ENCODE data around the gene MCRS1. TPM values are rescaled to one million over a fixed set of nuclear protein-coding genes. Genes with fewer than 3 reads are reported as not detected.

MCRS1 gene
- total RNA-seq, 2 experiments from 2014 or later: 57.1 to 61.1 TPM

GRCh38 chr12:49533331-49533730, 34.6 kb downstream of the MCRS1 start:
- POLR2A ChIA-PET: no interaction called here
- CTCF ChIA-PET: interaction anchor here (1.9 kb wide), 1 partner anchor 175 kb away, joined by 8 read pairs; no protein-coding TSS in a partner anchor
- TF ChIP-seq, protein P1, sequence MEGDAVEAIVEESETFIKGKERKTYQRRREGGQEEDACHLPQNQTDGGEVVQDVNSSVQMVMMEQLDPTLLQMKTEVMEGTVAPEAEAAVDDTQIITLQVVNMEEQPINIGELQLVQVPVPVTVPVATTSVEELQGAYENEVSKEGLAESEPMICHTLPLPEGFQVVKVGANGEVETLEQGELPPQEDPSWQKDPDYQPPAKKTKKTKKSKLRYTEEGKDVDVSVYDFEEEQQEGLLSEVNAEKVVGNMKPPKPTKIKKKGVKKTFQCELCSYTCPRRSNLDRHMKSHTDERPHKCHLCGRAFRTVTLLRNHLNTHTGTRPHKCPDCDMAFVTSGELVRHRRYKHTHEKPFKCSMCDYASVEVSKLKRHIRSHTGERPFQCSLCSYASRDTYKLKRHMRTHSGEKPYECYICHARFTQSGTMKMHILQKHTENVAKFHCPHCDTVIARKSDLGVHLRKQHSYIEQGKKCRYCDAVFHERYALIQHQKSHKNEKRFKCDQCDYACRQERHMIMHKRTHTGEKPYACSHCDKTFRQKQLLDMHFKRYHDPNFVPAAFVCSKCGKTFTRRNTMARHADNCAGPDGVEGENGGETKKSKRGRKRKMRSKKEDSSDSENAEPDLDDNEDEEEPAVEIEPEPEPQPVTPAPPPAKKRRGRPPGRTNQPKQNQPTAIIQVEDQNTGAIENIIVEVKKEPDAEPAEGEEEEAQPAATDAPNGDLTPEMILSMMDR (IDR thresholded peaks at IDR 0.05): no peak
- Mint-ChIP-seq H3K36me3 (ENCODE audit: low read depth) (no peaks in the 10 kb centered on the region), H3K27me3 (peaks cover 16% of the 10 kb centered on the region), H3K9me3 (no peaks in the 10 kb centered on the region), H3K4me3 (no peak overlapping the region), H3K4me1 (ENCODE audit: low read depth) (peaks cover 3% of the 10 kb centered on the region), H3K27ac (no peak overlapping the region)
- no peak for ATAC-seq
- no peak for DNase-seq
- intact Hi-C loops (cut with micrococcal nuclease): no loop called here

GRCh38 chr12:49531745-49532144, 36.2 kb downstream of the MCRS1 start:
- POLR2A ChIA-PET: interaction anchor here (0.9 to 1.1 kb wide), 3 partner anchors 11 to 401 kb away, joined by 3 read pairs; no protein-coding TSS in a partner anchor
- no peaks in the 10 kb centered on the region for H3K36me3 Mint-ChIP-seq (ENCODE audit: low read depth)
- no peaks in the 10 kb centered on the region for H3K4me1 Mint-ChIP-seq (ENCODE audit: low read depth)
- H3K27me3 Mint-ChIP-seq: peaks cover 8% of the 10 kb centered on the region
- no peaks in the 10 kb centered on the region for H3K9me3 Mint-ChIP-seq
- no peak for DNase-seq
- H3K4me3 Mint-ChIP-seq: no peak overlapping the region
- intact Hi-C loops (cut with micrococcal nuclease): no loop called here
- TF ChIP-seq, protein P1 (IDR thresholded peaks at IDR 0.05): no peak
- no peak overlapping the region for H3K27ac Mint-ChIP-seq
- no peak for ATAC-seq
- CTCF ChIA-PET: interaction anchor here (1.4 to 1.9 kb wide), 2 partner anchors 50 to 173 kb away, joined by 5 to 8 read pairs; no protein-coding TSS in a partner anchor

- Mint-ChIP-seq H3K4me1 (ENCODE audit: low read depth) (no peaks in the 10 kb centered on the region), H3K27ac (no peak overlapping the region), H3K36me3 (ENCODE audit: low read depth) (peaks cover 2% of the 10 kb centered on the region), H3K9me3 (no peaks in the 10 kb centered on the region), H3K4me3 (no peak overlapping the region), H3K27me3 (no peaks in the 10 kb centered on the region)
- TF ChIP-seq, protein P1 (IDR thresholded peaks at IDR 0.05): no peak
- no peak for DNase-seq
- ATAC-seq: no peak
- ChIA-PET CTCF (interaction anchor here (1.3 kb wide), 1 partner anchor 182 kb away, joined by 3 read pairs; no protein-coding TSS in a partner anchor), POLR2A (no interaction called here)
- intact Hi-C loops (cut with micrococcal nuclease): no loop called here
Measured at GRCh38 chr12:49529414-49529813, 38.5 kb downstream of the MCRS1 start.

DNA sequence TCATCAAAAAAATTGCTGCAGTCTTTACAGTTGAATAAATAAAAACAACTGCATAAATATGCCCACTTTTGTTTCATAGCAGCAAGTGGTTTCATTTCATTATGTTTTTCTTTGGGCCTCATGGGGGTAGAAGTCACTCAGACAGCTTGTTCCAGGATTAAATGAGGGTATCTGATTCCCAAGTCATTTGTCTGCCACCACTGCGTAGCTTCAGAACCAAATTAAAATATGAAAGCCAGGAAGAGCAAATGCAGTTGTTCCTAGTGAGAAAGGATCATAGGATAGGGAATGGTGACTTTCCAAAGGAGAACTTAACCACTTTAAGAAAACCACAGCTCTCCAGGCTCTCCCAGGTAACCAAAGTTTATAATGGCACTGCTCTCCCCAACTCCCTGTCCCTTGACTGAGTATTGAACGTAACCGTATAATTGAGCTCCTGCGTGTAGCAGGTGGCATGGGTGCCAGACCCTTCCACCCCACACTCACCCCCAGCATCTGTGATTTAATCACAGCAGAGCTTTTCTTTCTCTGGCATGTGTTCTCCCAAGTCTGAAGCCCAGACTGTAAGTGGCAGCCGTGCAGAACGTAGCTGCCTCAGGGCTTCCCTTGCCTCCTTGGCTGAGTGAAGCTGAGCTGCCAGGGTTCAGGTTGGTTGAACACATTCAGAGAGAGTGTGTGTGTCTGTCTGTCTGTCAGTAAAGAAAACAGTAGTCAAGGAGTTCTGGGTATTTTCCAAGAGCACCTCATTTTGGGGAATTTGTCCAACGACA, 40.4 kb downstream of the MCRS1 start:
- intact Hi-C loops (cut with micrococcal nuclease): no loop called here
- CTCF ChIA-PET: interaction anchor here (1.0 to 4.4 kb wide), 6 partner anchors 9 to 239 kb away, joined by 3 to 34 read pairs (median 4); no protein-coding TSS in a partner anchor
- Mint-ChIP-seq H3K9me3 (no peaks in the 10 kb centered on the region), H3K27me3 (no peaks in the 10 kb centered on the region), H3K36me3 (ENCODE audit: low read depth) (peaks cover 2% of the 10 kb centered on the region), H3K4me3 (no peak overlapping the region), H3K27ac (no peak overlapping the region), H3K4me1 (ENCODE audit: low read depth) (no peaks in the 10 kb centered on the region)
- DNase-seq (no peak), ATAC-seq (no peak)
- TF ChIP-seq, protein P1 (IDR thresholded peaks at IDR 0.05): no peak
- POLR2A ChIA-PET: interaction anchor here (1.2 kb wide), 1 partner anchor 17 kb away, joined by 4 read pairs; no protein-coding TSS in a partner anchor

DNA sequence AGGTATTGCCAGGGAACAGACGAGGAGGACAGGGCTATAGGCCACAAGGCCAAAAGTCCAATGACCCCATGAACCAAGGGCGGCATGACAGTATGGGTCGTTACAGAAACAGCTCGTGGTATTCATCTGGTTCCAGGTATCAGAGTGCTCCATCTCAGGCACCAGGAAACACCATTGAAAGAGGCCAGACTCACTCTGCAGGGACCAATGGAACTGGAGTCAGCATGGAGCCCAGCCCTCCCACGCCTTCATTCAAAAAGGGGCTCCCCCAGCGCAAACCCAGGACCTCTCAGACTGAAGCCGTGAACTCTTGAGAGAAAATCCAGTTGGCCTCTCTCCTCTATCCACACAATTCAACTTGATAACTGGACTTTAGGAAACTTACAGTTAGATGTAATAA, 42.0 kb downstream of the MCRS1 start:
- DNase-seq: no peak
- no peaks in the 10 kb centered on the region for H3K9me3 Mint-ChIP-seq
- no peak overlapping the region for H3K27ac Mint-ChIP-seq
- no peaks in the 10 kb centered on the region for H3K4me1 Mint-ChIP-seq (ENCODE audit: low read depth)
- ChIA-PET CTCF (interaction anchor here (0.9 to 4.4 kb wide), 5 partner anchors 10 to 237 kb away, joined by 3 to 34 read pairs (median 4); no protein-coding TSS in a partner anchor), POLR2A (interaction anchor here (0.7 kb wide), 2 partner anchors 12 to 21 kb away, joined by 3 read pairs; no protein-coding TSS in a partner anchor)
- intact Hi-C loops (cut with micrococcal nuclease): no loop called here
- TF ChIP-seq, protein P1 (IDR thresholded peaks at IDR 0.05): no peak
- no peaks in the 10 kb centered on the region for H3K27me3 Mint-ChIP-seq
- H3K36me3 Mint-ChIP-seq (ENCODE audit: low read depth): peaks cover 2% of the 10 kb centered on the region
- no peak for ATAC-seq
- no peak overlapping the region for H3K4me3 Mint-ChIP-seq

Data from activated CD8-positive, alpha-beta T cell treated with anti-CD3 and anti-CD28 coated beads for 36 hours (primary cell).